Epithelial cell of esophagus (primary cell): ENCODE measurements around the gene ITIH1.

Experiments used
- DNase-seq: peaks from one replicate; pipeline ENCODE4 v3.0.0; 2010; ENCODE audit warnings: low read depth
- H3K4me3 ChIP-seq: 2 replicates; pipeline ENCODE4 v1.5.1; 2011; ENCODE audit warnings: mild to moderate bottlenecking, low read length, control low read depth
- CTCF ChIP-seq: IDR thresholded peaks from 2 replicates; pipeline ENCODE4 v1.5.1; 2011; ENCODE audit warnings: low read depth, mild to moderate bottlenecking, low read length, control low read depth, inconsistent platforms; ENCODE audit not compliant: insufficient read depth; ENCODE audit errors: missing control alignments

Gene ITIH1

GRCh38 chr3:52742418-52743041 is 34.9 kb upstream of the ITIH1 start:
- peak; percentile 65 for TF ChIP-seq CTCF
- peak; percentile 57 for DNase-seq
- no peak overlapping the region for H3K4me3 ChIP-seq

GRCh38 chr3:52743152-52743551 is 34.2 kb upstream of the ITIH1 start:
- no peak overlapping the region for H3K4me3 ChIP-seq
- no peak for TF ChIP-seq CTCF
- DNase-seq: no peak

GRCh38 chr3:52743721-52744120 is 33.7 kb upstream of the ITIH1 start:
- no peak for DNase-seq
- no peak overlapping the region for H3K4me3 ChIP-seq

GRCh38 chr3:52752045-52752660 is 25.2 kb upstream of the ITIH1 start:
- no peak overlapping the region for H3K4me3 ChIP-seq
- no peak for DNase-seq
- TF ChIP-seq CTCF: no peak

More at GRCh38 chr3:52743721-52744120, 33.7 kb upstream of the ITIH1 start:
- TF ChIP-seq CTCF: no peak

- H3K4me3 ChIP-seq: no peak overlapping the region
- DNase-seq: no peak
- TF ChIP-seq CTCF: no peak
Measured at GRCh38 chr3:52754373-52754772, 23.0 kb upstream of the ITIH1 start.

GRCh38 chr3:52756141-52756540 is 21.3 kb upstream of the ITIH1 start:
- TF ChIP-seq CTCF: no peak
- DNase-seq: no peak

GRCh38 chr3:52763466-52763865 is 13.9 kb upstream of the ITIH1 start:
- H3K4me3 ChIP-seq: no peak overlapping the region
- peak; percentile 59 for DNase-seq
- no peak for TF ChIP-seq CTCF

More at GRCh38 chr3:52756141-52756540, 21.3 kb upstream of the ITIH1 start:
- H3K4me3 ChIP-seq: no peak overlapping the region
